HG03575 (cell line): ENCODE data around the gene DENND1A.

Experiments
- ATAC-seq: cut with Tn5 transposase; IDR thresholded peaks from one replicate; pipeline ENCODE4 v1.9.1; 2021; ENCODE audit not compliant: unreplicated experiment, insufficient number of reproducible peaks, low FRiP score; ENCODE audit errors: extremely low read depth

Gene DENND1A

DNA sequence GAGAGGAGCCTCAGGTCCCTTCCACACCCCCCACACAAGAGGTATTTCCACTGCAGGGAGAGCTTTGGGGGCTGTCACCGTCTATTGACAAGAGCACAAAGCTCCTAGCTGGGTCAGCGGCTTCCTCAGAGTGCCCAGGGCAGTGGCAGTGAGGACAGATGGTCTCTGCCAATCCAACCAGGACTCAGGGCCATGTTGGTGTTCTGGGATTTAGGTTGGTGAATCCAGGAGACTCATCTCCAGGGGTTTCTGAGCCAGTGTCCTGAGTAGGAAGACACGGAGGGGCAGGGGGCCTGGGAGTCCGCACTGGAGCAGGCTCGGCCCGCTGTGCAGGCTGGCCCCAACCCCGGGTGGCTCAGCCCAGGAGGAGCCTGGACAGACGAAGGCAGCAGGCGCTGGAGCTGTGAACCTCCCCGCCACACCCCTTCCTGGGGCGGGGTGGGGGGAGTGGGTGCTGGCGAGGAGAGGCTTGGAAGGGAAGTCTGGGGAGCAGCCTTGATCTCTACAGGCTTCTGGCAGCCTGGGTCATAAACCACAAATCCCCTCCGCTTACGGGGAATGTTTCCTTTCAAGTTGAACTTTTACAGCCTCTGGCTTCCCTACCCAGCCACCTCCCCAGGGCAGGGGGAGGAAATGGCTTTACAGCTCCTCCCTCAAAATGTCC lies 554.3 kb downstream of the DENND1A start:
- no peak for ATAC-seq

DNA sequence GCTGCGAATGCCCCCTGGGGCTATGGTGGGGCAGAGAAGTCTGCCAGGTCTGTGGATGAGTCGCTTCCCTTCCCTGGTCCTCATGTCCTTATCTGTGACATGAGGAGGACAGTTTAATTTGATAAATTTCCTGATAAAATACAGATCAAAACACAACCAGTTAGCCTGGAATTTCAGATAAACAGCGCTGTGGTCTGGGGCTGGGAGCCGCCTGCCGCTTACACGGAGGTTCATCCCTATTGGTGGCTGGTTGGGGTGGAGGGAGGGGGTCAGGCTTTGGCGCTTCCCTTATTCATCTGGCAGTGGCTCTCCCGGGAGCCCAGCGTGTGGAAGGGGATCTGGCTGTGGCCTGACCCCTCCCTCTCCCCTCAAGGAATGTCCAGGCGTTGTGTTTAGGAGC lies 556.0 kb downstream of the DENND1A start:
- ATAC-seq = no peak

DNA sequence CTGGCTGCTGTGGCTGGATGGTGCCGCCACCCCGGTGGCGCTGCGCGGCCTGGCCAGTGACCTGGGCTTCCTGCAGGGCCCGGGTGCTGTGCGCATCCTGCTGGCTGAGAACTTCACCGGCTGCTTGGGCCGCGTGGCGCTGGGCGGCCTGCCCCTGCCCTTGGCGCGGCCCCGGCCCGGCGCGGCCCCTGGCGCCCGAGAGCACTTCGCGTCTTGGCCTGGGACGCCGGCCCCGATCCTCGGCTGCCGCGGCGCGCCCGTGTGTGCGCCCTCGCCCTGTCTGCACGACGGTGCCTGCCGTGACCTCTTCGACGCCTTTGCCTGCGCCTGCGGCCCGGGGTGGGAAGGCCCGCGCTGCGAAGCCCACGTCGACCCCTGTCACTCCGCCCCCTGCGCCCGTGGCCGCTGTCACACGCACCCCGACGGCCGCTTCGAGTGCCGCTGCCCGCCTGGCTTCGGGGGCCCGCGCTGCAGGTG lies 556.4 kb downstream of the DENND1A start:
- no peak for ATAC-seq

DNA sequence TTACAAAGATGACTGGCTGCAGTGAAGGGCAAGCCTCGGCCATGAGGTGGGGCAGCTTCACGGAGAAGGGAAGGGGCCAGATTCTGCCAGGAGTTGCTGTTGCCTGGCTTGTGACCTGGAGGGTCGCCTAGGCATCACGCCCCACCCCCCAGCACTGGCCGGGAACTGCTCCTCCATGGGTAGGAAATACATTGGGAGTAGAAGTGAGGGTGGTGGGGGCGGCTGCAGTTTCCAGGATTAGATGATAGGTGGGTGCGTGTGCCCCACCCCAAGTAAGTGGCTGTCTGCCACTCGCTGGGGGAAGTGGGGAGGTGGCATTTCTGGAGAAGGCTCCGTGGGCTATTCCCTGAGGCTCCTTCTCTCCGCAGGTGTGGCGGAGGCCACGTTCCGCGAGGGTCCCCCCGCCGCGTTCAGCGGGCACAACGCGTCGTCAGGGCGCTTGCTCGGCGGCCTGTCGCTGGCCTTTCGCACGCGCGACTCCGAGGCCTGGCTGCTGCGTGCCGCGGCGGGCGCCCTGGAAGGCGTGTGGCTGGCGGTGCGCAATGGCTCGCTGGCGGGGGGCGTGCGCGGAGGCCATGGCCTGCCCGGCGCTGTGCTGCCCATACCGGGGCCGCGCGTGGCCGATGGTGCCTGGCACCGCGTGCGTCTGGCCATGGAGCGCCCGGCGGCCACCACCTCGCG lies 557.0 kb downstream of the DENND1A start:
- no peak for ATAC-seq

DNA sequence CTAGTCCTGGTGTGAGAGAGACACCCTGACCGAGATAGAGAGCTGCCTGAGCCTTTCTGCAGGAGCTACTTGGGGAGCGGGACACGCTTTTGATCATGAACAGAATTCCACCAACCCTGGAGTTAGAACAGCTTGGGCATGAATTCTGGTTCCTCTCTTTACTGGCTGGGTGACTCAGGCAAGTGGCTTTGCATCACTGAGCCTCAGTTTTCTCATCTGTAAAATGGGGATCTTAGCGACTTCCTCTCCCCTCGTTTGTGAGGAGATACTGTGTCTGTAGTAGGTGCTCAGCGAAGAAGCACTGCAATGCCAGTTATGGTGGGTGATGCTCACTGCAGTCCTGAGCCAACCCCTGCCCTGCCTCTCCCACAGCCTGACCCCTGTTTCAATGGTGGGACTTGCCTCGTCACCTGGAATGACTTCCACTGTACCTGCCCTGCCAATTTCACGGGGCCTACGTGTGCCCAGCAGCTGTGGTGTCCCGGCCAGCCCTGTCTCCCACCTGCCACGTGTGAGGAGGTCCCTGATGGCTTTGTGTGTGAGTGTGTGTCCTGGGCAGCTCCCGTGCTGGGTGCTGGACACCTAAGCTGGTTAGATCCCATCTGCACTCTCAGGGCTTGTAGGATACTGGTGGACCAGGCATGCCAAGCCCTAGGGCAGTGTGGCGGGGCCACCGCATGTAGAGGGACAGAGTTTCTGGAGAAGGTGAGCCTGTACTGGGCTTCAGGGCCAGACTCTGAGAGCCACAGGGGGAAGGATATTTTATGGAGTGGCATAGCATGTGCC lies 557.9 kb downstream of the DENND1A start:
- no peak for ATAC-seq

DNA sequence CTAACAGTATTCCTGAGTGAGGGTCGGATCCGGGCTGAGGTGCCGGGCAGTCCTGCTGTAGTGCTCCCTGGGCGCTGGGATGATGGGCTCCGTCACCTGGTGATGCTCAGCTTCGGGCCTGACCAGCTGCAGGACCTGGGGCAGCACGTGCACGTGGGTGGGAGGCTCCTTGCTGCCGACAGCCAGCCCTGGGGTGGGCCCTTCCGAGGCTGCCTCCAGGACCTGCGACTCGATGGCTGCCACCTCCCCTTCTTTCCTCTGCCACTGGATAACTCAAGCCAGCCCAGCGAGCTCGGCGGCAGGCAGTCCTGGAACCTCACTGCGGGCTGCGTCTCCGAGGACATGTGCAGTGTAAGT lies 558.7 kb downstream of the DENND1A start:
- no peak for ATAC-seq

DNA sequence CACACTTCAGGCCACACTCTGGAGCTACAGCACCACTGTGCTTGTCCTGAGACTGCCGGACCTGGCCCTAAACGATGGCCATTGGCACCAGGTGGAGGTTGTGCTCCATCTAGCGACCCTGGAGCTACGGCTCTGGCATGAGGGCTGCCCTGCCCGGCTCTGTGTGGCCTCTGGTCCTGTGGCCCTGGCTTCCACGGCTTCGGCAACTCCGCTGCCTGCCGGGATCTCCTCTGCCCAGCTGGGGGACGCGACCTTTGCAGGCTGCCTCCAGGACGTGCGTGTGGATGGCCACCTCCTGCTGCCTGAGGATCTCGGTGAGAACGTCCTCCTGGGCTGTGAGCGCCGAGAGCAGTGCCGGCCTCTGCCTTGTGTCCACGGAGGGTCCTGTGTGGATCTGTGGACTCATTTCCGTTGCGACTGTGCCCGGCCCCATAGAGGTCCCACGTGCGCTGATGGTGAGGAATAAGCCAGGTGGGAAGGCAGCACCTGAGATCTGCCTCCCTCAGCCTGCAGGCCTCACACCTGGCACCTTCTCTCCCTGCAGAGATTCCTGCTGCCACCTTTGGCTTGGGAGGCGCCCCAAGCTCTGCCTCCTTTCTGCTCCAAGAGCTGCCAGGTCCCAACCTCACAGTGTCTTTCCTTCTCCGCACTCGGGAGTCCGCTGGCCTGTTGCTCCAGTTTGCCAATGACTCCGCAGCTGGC lies 559.2 kb downstream of the DENND1A start:
- ATAC-seq = no peak

DNA sequence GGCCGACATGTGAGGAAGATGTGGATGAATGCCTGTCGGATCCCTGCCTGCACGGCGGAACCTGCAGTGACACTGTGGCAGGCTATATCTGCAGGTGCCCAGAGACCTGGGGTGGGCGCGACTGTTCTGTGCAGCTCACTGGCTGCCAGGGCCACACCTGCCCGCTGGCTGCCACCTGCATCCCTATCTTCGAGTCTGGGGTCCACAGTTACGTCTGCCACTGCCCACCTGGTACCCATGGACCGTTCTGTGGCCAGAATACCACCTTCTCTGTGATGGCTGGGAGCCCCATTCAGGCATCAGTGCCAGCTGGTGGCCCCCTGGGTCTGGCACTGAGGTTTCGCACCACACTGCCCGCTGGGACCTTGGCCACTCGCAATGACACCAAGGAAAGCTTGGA lies 559.8 kb downstream of the DENND1A start:
- ATAC-seq = no peak

DNA sequence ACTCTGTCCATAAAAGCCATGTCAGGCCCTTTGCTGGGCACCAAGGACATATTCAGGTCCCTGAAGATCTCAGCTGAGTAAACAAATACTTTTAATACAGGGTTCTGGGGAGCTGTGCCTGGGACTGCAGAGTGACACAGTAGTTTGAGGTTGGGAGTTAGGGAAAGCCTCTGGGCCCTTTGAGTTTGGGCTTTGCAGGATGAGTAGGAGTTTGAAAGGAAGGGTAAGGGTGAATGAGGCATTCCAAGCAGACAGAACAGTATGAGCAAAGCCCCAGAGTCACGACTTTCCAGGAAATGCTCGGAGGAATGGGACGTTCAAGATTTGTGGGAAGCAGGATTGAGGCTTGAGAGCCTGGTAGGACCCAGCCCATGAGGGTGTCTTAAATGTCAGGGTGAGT lies 560.6 kb downstream of the DENND1A start:
- no peak for ATAC-seq

DNA sequence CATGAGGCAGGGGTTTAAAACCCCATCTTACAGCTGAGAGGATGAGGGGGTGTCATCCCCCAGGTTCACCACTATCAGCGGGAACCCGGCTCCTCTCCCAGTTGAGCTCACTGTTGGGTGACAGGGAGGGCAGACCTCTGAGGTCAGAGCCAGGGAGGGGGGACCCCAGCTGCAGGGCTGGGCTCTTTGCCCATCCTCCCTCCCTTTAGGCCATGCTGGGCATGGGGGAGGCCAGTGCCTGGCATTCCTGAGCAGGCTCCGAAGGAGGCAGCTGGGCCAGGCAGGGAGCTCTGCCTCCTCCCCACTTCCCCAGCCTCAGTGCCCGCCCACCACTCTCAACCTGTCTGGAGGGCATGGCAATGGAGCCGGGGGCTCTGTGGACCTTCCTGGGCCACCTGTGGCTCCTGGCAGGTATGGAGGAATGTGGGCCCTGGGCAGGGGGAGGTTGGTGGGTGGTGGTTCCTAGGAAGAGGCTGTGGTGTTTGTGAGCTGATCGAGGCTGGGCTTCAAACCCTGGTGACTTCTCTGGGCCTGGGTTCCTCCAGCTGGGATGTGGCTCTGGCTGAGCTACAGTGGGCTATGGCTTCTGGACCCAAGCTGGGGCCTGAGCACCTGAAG lies 561.3 kb downstream of the DENND1A start:
- no peak for ATAC-seq

DNA sequence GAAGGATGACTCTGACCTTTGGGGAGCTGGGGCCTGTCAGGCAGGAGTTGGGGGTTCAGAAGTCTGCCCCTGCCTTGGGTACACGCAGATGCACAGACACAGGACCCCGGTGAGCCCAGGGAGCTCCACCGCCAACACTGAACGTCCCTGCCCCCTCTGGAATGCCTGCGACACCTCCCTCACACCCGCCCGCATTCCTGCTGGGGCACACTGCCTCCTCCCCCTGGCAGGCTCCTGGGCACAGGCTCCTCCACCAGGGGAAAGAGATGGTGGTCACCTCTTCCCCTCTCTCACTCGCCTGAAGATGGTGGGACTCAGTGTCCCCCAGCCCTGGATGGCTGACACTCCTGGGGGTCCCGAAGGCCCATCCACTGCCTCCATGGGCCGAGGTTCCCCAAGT lies 561.9 kb downstream of the DENND1A start:
- ATAC-seq = no peak

DNA sequence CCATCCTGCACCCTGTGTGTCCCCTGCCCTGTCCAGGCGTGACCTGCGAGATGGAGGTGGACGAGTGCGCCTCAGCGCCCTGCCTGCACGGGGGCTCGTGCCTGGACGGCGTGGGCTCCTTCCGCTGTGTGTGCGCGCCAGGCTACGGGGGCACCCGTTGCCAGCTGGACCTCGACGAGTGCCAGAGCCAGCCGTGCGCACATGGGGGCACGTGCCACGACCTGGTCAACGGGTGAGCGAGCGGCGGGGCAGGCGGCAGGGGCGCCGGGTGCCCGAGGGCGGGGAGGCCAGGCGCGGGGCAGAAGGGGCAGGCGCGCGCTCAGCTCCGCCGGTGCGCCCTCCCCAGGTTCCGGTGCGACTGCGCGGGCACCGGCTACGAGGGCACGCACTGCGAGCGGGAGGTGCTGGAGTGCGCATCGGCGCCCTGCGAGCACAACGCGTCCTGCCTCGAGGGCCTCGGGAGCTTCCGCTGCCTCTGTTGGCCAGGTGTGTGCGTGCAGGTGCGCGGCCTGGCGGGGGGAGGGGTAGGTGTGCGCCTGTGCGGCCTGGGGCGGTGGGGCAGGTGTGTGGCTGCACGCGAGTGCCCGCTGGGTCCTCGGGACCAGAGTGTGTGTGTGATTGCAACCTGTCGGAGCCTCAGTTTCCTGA lies 563.9 kb downstream of the DENND1A start:
- ATAC-seq = no peak

DNA sequence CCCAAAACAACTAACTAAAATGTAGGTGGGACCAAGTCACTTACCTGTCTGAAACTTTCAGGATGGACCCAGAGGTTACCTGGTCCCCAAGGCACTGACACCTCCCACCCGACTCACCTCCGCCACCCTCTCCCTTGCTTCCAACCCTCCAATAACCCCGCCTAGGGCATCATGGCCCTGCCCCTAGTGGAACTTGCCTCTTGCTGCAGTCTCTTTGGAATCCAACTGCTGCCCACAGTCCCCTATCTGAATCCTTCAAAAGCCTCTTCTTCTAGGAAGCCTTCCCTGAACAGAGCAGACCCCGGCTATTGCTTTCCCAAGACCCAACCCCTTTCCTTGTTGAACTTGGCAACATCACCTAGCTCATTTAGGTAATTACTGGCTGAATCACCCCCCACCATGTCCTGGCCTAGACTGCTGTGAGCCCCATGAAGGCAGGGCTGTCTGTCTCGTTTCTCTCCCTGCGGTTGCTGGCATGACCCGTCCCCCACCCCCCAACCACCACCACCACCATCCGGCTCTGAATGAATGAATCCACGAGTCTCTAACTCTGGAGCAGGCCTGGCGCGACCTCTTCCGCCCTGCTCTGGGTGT lies 564.5 kb downstream of the DENND1A start:
- no peak for ATAC-seq

DNA sequence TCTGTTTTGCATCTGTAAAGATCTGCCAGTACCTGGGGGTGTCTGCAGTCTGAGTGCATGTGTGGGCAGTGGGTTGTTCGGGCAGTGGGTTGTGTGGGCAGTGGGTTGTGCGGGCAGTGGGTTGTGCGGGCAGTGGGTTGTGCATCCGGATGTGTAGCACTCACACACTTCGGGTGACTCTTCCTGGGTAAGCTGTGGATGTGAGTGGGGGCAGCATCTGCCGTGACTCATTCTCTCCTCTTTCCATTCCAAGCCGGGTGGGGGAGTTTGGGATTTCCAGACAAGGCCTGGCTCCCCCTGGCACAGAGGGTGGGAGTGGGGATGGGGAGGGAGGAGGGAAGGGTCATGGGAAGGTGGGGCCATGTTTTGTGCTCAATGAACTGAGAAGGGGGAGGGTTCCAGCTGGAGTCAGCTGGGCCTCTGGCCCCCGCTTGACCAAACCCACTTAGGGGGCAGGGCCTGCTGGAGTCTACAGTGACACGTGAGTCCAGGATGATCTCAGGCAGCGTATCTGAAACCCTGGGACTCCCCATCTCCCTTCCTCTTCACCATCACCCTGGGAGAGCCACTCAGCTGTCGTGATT lies 565.6 kb downstream of the DENND1A start:
- ATAC-seq = no peak

DNA sequence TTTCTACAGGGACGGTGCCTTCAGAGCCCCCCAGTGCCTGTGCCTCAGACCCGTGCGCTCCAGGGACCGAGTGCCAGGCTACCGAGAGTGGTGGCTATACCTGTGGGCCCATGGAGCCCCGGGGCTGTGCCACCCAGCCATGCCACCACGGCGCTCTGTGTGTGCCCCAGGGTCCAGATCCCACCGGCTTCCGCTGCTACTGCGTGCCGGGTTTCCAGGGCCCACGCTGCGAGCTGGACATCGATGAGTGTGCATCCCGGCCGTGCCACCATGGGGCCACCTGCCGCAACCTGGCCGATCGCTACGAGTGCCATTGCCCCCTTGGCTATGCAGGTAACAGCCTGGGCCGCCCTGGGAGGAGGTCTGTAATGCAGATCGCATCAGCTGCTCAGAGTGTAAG lies 567.1 kb downstream of the DENND1A start:
- ATAC-seq = no peak

DNA sequence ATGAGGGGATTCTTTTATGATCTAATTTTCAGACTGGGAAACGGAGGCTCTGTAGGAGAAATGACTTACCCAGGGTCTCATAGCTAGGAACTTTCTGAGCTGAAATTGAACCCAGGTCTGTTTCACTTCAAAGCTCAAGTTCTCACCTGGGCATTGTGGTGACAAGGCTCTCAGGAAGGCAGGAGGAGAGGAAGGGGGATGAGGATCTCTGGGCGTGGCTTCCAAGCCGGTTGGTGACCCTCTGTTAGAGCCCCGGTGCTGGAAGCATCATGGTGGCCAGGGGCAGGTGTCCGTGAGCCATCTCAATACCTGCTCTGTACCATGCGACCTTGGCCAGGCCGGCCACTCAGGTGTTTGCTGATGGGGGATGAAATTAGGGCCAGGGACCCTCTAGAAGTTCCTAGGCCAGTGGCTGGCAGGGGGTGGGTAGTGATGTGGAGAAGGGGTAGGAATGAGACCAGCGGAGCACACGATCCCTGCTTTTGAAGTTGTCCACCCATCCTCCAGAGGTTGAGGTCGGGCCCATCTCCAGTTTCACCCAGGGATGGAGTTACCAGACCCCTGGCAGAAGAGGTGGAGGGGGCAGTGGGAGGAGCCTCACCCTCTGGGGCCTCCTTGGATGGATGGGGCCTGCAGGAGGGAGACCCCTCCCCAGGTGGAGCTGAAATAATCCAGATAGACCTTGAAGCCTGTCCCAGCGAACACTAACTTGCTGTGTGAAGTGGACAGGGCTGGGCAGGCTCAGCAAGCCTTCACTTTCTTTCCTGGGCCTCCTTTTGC lies 568.0 kb downstream of the DENND1A start:
- ATAC-seq = no peak

DNA sequence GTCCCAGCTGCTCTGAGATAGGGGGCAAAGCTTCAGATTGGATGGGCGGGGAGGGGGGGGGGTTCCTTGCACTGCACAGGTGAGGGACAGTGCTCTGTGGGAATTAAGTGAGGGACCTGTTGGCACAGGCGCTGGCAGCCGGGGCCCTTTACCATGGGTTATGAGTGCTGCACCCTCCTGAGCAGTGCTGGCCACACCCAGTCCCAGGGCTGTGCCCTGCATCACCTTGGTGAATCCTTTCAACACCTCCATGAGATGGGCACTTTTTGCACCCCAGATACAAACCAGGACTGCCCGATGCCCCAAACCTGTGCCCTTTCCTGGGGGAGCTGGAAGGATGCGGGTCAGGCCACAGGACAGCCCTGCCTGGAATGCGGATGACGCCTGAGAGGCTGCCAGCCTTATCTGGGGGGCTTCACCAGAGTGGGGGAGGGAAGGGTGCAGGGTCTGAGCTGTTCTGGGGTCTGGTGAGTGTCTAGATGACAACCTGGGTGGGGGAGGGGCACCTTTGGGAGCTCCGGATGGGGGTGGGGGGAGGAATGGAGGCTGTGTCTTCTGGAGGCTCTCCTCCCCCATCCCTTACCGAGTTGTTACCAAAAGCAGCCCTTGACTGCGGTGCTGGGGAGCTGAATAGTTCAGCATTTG lies 568.7 kb downstream of the DENND1A start:
- ATAC-seq = no peak
